Measurements from ENCODE around the gene HERC6.

DNA sequence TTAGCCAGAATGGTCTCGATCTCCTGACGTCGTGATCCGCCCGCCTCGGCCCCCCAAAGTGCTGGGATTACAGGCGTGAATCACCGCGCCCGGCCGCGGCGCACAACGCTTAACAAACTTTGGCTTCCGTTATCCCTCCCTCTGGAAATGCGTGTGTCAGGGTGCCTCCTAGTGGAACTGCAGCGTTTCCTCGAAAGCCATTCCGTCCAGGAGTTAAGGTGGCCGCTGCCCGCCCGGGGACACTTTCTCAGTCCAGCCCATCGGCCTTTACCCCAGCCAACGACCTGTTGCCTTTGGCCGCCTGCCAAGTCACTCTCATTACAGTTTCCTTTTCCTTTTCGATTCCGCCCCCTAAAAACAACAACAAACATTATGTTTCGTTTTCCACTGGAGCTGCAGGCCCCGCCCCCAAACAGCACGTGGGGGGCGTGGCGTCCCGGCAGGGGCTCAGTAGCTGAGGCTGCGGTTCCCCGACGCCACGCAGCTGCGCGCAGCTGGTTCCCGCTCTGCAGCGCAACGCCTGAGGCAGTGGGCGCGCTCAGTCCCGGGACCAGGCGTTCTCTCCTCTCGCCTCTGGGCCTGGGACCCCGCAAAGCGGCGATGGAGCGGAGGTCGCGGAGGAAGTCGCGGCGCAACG, 78.1 kb downstream of the HERC6 start, which contains the start of gene HERC5:
- TF ChIP-seq LEF1 (IDR thresholded peaks at IDR 0.05; ENCODE audit: borderline replicate concordance), result no peak
- no peak; the same call in 1 of the 2 replicates for TF ChIP-seq ELF4 (IDR thresholded peaks at IDR 0.05)
- TF ChIP-seq TARDBP (IDR thresholded peaks at IDR 0.05), result no peak
- TF ChIP-seq NFRKB (IDR thresholded peaks at IDR 0.05), result no peak
- no peak for TF ChIP-seq HDGF (IDR thresholded peaks at IDR 0.05; ENCODE audit: borderline replicate concordance)
- TF ChIP-seq, protein P1, sequence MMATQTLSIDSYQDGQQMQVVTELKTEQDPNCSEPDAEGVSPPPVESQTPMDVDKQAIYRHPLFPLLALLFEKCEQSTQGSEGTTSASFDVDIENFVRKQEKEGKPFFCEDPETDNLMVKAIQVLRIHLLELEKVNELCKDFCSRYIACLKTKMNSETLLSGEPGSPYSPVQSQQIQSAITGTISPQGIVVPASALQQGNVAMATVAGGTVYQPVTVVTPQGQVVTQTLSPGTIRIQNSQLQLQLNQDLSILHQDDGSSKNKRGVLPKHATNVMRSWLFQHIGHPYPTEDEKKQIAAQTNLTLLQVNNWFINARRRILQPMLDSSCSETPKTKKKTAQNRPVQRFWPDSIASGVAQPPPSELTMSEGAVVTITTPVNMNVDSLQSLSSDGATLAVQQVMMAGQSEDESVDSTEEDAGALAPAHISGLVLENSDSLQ (IDR thresholded peaks at IDR 0.05), result peak; percentile 89
- no peak; the same call in 1 of the 2 replicates for TF ChIP-seq BHLHE40 (IDR thresholded peaks at IDR 0.05; ENCODE audit: borderline replicate concordance)
- peak; percentile 15; the same call in 1 of the 2 replicates for TF ChIP-seq SP1 (IDR thresholded peaks at IDR 0.05)
- no peak for TF ChIP-seq FOXM1 (IDR thresholded peaks at IDR 0.05; ENCODE audit: borderline replicate concordance)
- TF ChIP-seq FOXK2 (IDR thresholded peaks at IDR 0.05), result 0 out of 2 replicates have a peak, but pooled peaks have one; percentile 25
- no peak for TF ChIP-seq ZNF384 (IDR thresholded peaks at IDR 0.05)
